Measurements from ENCODE around the gene ADAM10. TPM values are rescaled to one million over a fixed set of nuclear protein-coding genes. Genes with fewer than 3 reads are reported as not detected.

The ADAM10 gene
- total and polyA plus RNA-seq, 2 donors (not counting 1 experiment from before 2014, with no cell fraction given): 18.8 to 138 TPM

DNA sequence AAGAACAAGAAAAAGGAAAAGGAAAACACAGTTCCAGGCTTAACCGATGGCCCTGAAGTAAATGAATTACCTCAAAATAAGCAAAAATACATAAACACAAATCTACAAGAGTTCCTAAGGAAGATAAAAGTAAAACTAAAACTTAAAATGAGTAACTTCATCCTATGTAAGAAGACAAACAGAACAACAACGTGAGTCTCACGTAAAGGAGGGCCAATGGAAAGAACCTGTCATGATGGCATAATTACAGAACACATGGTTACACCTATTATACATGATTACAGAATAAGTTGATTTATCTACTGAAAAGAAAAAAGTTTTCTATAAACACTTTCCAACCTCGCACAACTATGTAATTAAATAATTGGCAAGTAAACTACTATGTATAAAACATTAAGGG, 42.1 kb downstream of the ADAM10 start:
- no peak overlapping the region for H3K4me2 ChIP-seq (replicated peaks; ENCODE audit: low read depth, low read length, poor library complexity, severe bottlenecking)
- ChIA-PET CTCF (interaction anchor here (2.0 kb wide), 1 partner anchor 16 kb away, joined by 5 read pairs; no protein-coding TSS in a partner anchor), POLR2A (no interaction called here)
- intact Hi-C loops (cut with micrococcal nuclease): no loop called here
- H3K4me3 Mint-ChIP-seq: no peak overlapping the region
- peaks cover 0 to 2% of the 10 kb centered on the region in 2 experiments for H3K36me3 ChIP-seq (replicated peaks in 1 of 2; ENCODE audit: control extremely low read depth in 1 of 2, control insufficient read depth in 1 of 2, extremely low read depth in 1 of 2, insufficient read depth in 2 of 2, low read length in 1 of 2)
- no CpG with 5 or more reads among the region's 4 CpGs for WGBS (ENCODE audit: insufficient coverage)
- no peak overlapping the region for H3K27ac Mint-ChIP-seq
- H3K4me3 ChIP-seq (ENCODE audit: control extremely low read depth in 1 of 5, extremely low read depth in 1 of 5, insufficient read depth in 1 of 5, low read depth in 2 of 5, low read length in 4 of 5): no peak overlapping the region
- peaks cover 6 to 14% of the 10 kb centered on the region in 2 donors for H3K4me1 ChIP-seq (ENCODE audit: control insufficient read depth in 2 of 2, insufficient read depth in 2 of 2, low read length in 2 of 2)
- peaks cover 37% of the 10 kb centered on the region for H3K4me1 Mint-ChIP-seq
- H3K9me3 Mint-ChIP-seq (ENCODE audit: insufficient read depth): no peaks in the 10 kb centered on the region
- ATAC-seq (ENCODE audit: low read depth): no peak
- no peak overlapping the region for H2AFZ ChIP-seq (ENCODE audit: insufficient read depth, low read depth, low read length, poor library complexity, severe bottlenecking)
- peaks cover 8% of the 10 kb centered on the region for H4K20me1 ChIP-seq (ENCODE audit: control insufficient read depth, insufficient read depth, low read length, poor library complexity, severe bottlenecking)
- H3K27me3 ChIP-seq (replicated peaks in 1 of 4; ENCODE audit: control extremely low read depth in 1 of 4, control insufficient read depth in 3 of 4, insufficient read depth in 4 of 4, low read length in 3 of 4): no peaks in the 10 kb centered on the region
- no peak overlapping the region for H3K9ac ChIP-seq (ENCODE audit: low read length)
- peaks cover 93% of the 10 kb centered on the region for H3K79me2 ChIP-seq (ENCODE audit: control insufficient read depth, insufficient read depth, low read length)
- no peak for TF ChIP-seq EZH2 (IDR thresholded peaks at IDR 0.05; ENCODE audit: borderline replicate concordance, insufficient read depth, low read depth, low read length, poor library complexity, severe bottlenecking)
- TF ChIP-seq, protein P1, sequence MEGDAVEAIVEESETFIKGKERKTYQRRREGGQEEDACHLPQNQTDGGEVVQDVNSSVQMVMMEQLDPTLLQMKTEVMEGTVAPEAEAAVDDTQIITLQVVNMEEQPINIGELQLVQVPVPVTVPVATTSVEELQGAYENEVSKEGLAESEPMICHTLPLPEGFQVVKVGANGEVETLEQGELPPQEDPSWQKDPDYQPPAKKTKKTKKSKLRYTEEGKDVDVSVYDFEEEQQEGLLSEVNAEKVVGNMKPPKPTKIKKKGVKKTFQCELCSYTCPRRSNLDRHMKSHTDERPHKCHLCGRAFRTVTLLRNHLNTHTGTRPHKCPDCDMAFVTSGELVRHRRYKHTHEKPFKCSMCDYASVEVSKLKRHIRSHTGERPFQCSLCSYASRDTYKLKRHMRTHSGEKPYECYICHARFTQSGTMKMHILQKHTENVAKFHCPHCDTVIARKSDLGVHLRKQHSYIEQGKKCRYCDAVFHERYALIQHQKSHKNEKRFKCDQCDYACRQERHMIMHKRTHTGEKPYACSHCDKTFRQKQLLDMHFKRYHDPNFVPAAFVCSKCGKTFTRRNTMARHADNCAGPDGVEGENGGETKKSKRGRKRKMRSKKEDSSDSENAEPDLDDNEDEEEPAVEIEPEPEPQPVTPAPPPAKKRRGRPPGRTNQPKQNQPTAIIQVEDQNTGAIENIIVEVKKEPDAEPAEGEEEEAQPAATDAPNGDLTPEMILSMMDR (IDR thresholded peaks at IDR 0.05): no peak
- peaks cover 0 to 4% (median 0%) of the 10 kb centered on the region in 3 donors for H3K9me3 ChIP-seq (ENCODE audit: control extremely low read depth in 1 of 3, control insufficient read depth in 2 of 3, insufficient read depth in 1 of 3, low read length in 2 of 3)
- H3K27me3 Mint-ChIP-seq: no peaks in the 10 kb centered on the region
- H3K27ac ChIP-seq (ENCODE audit: low read length in 2 of 2): no peak overlapping the region
- no peak for DNase-seq

DNA sequence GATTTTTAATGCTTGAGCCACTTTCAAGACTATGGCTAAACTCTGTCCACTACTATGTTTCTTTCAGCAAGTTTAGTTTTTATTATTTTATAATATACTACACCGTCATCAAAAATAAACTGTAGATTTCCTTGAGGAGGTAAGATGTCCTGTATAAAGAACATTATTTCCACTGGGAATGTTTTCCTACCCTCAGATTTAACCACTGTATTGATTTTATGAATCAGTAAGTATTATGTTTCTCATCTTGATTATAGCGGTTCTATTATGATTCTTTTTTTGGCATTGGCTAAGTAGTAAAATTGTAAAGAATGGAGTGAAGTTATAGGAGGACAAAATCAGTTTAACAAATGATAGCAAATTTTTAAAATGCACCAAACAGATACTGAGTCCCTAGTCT, 44.4 kb downstream of the ADAM10 start:
- H3K27ac ChIP-seq (ENCODE audit: low read length in 2 of 2): no peak overlapping the region
- CTCF ChIA-PET: no interaction called here
- intact Hi-C loops (cut with micrococcal nuclease): no loop called here
- H3K27ac Mint-ChIP-seq: no peak overlapping the region
- TF ChIP-seq, protein P1 (IDR thresholded peaks at IDR 0.05): no peak
- no peak for TF ChIP-seq EZH2 (IDR thresholded peaks at IDR 0.05; ENCODE audit: borderline replicate concordance, insufficient read depth, low read depth, low read length, poor library complexity, severe bottlenecking)
- no peak for DNase-seq
- H3K79me2 ChIP-seq (ENCODE audit: control insufficient read depth, insufficient read depth, low read length): peaks cover 94% of the 10 kb centered on the region
- H3K36me3 ChIP-seq (replicated peaks in 1 of 2; ENCODE audit: control extremely low read depth in 1 of 2, control insufficient read depth in 1 of 2, extremely low read depth in 1 of 2, insufficient read depth in 2 of 2, low read length in 1 of 2): peaks cover under 1 to 5% of the 10 kb centered on the region in 2 experiments
- H3K9me3 ChIP-seq (ENCODE audit: control extremely low read depth in 1 of 3, control insufficient read depth in 2 of 3, insufficient read depth in 1 of 3, low read length in 2 of 3): peaks cover under 1 to 8% (median 2%) of the 10 kb centered on the region in 3 donors
- no peaks in the 10 kb centered on the region for H3K27me3 ChIP-seq (replicated peaks in 1 of 4; ENCODE audit: control extremely low read depth in 1 of 4, control insufficient read depth in 3 of 4, insufficient read depth in 4 of 4, low read length in 3 of 4)
- H3K27me3 Mint-ChIP-seq: no peaks in the 10 kb centered on the region
- ATAC-seq (ENCODE audit: low read depth): no peak
- H2AFZ ChIP-seq (ENCODE audit: insufficient read depth, low read depth, low read length, poor library complexity, severe bottlenecking): no peak overlapping the region
- H3K9ac ChIP-seq (ENCODE audit: low read length): no peak overlapping the region
- peaks cover 8% of the 10 kb centered on the region for H4K20me1 ChIP-seq (ENCODE audit: control insufficient read depth, insufficient read depth, low read length, poor library complexity, severe bottlenecking)
- no peak overlapping the region for H3K4me3 Mint-ChIP-seq
- peaks cover 6 to 14% of the 10 kb centered on the region in 2 donors for H3K4me1 ChIP-seq (ENCODE audit: control insufficient read depth in 2 of 2, insufficient read depth in 2 of 2, low read length in 2 of 2)
- POLR2A ChIA-PET: no interaction called here
- no peak overlapping the region for H3K4me2 ChIP-seq (replicated peaks; ENCODE audit: low read depth, low read length, poor library complexity, severe bottlenecking)
- no CpG with 5 or more reads among the region's 2 CpGs for WGBS (ENCODE audit: insufficient coverage)
- no peak overlapping the region for H3K4me3 ChIP-seq (ENCODE audit: control extremely low read depth in 1 of 5, extremely low read depth in 1 of 5, insufficient read depth in 1 of 5, low read depth in 2 of 5, low read length in 4 of 5)
- H3K9me3 Mint-ChIP-seq (ENCODE audit: insufficient read depth): no peaks in the 10 kb centered on the region
- H3K4me1 Mint-ChIP-seq: peaks cover 47% of the 10 kb centered on the region
